GM19238 (cell line): ENCODE results near the gene ADARB2.
"Not testable (repeated sequence)": the region's sequence is repeated elsewhere in the genome, so short reads cannot be mapped to it uniquely, and the experiment has no call there.

Experiments
- DNase-seq: peaks from one replicate; pipeline ENCODE4 v3.0.0; 2011; ENCODE audit warnings: low spot score; ENCODE audit not compliant: insufficient read length

ADARB2 gene

DNA sequence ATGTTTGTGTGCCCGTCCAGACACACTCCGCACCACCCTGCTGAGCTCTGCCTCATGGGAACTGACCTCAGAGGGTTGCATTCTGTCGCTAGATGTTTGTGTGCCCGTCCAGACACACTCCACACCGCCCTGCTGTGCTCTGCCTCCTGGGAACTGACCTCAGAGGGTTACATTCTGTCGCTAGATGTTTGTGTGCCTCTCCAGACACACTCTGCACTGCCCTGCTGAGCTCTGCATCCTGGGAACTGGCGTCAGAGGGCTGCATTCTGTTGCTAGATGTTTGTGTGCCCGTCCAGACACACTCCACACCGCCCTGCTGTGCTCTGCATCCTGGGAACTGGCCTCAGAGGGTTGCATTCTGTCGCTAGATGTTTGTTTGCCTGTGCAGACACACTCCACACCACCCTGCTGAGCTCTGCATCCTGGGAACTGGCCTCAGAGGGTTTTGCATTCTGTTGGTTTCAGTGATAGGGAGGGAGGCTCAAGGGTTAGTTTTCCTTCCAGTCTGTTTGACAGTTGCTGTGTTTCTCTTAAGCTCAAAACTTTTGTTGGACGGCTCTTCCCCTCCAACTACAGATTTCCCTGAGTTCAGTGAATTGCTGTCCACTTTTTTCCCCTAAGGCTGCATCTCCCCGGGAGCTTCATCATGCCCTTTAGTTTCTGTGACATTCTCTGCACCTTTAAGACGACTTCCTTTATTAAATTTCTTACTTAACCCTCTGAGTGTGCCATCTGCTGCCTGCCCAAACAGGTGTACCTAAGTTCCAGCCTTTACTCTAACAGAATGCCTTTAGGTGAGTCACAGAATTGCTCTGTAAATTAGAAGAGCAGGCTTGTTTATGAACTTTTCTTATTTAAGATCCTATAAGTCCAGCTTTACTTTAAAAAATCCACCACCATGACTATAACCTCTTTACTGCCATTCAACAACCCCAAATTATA is 119.7 kb downstream of the ADARB2 start:
- DNase-seq = not testable (repeated sequence)

DNA sequence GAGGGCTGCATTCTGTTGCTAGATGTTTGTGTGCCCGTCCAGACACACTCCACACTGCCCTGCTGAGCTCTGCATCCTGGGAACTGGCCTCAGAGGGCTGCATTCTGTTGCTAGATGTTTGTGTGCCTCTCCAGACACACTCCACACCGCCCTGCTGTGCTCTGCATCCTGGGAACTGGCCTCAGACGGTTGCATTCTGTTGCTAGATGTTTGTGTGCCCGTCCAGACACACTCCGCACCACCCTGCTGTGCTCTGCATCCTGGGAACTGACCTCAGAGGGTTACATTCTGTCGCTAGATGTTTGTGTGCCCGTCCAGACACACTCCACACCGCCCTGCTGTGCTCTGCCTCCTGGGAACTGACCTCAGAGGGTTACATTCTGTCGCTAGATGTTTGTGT is 120.6 kb downstream of the ADARB2 start:
- DNase-seq = not testable (repeated sequence)

DNA sequence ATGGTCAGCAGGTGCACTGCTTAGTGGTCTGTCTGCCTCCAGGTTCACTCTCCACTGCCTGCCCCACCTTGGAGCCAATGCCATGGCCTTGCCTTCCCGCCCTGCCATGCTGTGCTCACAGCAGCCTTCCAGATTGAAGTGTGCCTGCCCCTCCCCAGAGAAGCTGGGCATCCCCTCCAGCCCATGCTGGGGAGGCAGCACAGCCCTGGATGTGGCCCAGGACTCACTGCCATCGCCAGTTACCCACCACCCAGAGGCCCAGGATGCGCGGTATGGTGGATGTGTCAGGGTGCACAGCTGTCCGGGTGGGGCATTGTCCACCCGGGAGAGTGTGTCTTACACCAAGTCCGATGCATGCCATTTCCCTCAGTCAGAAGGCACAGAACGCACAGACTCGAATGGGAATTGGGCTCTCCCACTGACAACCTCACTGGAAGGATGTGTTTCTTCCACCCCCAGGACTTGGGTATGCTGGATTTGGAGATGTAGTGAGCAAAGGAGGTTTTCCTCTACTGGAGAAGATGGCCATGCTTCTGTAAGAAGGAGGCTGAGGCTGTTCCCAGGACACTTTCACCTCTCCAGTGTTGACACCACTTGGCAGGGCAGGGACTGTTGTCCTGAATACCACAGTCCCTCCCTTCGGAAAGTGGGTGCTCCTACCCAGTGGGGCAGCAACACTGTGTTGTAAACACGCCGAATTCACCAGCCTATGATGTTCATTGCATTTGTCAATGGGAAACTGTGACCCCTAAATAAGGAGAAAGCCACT is 122.0 kb downstream of the ADARB2 start:
- no peak for DNase-seq

DNA sequence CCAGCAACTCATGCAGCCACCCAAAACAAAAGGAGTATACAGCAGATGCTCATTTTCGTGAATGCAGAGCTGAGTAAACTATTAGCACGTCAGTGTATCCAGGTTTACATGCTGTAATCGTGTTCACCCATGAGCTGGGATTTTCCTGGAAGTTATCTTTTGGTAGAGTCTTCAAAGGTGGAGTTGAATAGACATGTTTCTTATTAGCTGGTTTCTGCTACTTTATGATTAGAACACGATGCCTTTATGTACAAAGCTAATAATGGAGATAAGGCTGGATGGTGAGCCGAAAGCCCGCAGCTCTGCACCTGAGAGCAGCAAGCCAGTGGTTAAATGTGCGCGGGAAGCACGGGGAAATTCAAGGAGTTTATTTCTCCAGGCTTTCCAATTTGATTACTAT is 123.8 kb downstream of the ADARB2 start:
- DNase-seq = no peak

DNA sequence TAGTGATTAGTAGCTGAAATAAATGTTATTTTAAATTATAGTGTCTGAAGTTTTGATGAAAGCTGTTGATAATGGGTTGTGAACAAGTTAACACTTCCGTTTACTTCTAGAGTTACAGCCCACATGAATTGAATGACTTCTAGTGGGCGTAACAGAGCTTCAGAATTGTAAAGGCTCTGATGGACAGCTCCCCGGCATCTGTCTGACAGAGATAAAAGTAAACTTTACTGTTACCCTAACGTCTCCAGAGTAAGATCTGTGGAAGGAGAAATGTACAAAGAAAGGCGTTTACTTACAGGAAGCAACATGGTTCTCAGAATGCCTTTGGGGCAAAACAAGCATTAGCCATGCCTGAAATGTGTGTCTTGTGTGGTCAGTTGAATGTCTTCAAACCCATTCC is 124.4 kb downstream of the ADARB2 start:
- no peak for DNase-seq

DNA sequence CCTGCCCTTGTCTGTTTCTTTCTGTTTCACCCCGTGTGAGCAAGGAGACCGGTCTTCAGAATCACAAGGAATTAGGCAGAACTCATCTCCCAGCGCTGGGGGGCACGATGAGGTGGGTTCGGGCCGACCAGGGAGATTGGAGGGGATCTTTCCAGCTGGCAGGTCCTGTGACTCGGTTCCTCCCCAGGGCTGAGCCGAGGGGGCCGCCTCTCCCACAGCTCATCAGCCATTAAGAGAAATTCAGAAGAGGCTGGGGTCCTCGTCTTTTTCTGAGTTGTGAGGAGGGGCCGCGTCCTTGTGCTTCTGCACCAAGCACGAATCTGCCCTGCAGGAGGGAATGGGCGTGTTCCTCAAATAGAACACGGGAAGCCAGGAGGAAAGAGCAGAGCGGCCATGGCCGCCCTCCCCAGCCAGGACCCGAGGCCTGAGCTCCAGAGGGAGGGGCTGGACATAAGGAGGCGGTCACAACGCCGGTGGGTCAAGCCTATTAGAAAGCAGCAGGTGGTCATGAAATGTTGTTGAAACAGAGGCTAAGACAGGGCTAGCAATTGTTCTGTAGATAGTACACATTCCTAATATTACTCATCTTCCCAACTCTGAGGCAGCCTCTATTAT is 125.3 kb downstream of the ADARB2 start:
- DNase-seq = no peak

DNA sequence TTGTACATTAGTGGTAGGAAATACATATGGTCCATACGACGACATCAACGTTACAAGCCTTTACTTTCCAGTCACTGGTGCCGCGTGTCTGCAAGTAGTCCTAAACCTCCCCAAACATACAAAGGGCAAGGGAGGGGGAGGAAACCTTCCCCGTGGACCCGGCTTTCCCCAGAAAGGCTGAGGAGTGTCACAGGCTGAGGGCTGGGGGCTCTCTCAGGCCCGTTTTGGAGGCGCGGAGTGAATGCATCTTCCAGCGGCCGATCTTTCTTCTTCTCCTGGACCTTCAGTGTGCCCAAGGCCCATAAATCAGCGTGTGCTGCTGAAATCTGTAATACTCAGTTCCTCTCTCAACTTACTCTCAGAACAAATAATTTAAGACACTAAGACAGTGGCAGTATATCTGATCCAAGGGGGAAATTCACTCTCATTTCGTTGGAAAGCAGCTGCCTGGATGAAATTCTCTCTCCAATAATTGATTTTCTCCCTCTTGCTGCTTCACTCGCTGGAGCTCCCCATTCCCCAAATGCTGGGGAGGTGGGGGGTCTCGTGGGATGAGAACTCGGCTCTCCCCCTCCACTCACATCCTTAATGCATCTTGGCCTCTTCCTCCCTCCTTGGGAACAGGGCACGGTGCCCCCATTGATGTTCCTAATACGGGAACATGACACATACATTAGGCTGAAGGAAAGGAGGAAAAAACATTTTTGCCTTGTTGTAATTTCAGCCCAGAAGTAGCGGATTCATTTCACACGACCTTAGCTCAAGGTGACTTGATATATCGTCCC is 126.1 kb downstream of the ADARB2 start:
- no peak for DNase-seq

DNA sequence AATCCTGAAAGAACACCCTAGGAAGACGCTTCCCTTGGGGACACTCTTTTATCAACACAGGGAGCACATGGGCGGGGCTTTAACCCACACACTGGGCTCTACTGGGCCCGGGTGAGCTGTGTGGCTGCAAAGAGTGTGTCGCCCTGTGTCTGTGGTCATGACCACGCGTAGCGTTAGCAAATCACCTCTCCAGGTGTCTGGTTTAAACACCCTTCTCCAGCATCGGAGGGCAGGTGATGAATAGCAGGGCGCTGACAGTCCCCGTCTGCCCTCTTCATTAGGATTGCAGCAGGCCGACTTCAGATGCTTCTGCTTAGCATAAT is 127.7 kb downstream of the ADARB2 start:
- DNase-seq = no peak

DNA sequence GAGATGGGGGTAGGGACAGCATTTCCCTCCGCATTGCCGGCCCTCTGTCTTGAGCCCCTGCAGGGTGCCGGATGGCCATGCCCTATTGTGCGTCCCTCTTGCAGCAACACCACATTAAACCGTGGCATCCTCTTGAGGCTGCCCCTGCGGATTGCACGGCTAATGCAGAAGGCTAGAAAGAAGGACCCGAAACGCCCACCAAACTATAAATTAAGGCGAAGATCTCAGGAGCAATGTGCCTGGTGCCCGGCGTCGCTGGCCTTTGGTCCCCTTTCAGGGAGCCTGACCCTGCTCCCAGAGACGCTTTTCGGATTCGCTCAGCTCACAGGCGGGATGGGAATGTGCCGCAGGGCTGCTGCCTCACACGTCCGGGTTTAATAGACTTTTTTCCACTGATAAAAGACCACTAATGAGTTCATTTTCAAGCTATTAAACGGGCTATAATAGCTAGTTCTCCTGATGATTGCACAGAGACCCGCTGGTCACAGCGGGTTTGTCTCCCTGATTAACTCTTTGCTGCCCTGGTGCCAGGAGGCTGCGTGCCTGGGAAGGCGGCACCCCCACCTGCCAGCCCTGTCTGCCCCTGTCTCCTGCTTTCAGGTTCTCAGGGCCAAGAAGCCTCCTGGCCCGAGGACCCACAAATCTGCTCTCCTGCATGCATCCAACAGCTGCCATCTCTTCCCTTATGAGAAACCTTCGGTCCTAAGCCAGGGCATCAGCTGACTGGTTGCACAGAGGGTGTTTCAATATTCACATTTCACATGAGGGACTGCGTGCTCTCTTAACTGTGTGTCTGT is 128.3 kb downstream of the ADARB2 start:
- DNase-seq = no peak

DNA sequence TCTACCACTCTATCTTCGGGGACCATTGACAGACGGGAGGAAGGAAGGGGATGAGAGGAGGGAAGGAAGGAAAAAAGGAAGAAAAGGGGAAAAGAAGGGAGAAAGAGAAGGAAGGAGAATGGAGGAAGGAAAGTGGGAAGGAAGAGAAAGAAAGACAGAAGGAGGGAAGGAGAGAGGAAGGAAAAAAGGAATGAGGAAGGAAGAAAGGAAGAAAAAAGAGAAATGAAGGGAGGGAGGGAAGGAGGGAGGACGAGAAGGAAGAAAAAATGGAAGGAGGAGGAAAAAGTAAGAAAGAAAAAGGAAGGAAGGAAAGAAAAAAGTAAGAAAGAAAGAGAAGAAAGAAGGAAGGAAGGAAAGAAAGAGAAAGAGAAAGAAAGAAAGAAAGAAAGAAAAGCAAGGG is 128.9 kb downstream of the ADARB2 start:
- DNase-seq = no peak

DNA sequence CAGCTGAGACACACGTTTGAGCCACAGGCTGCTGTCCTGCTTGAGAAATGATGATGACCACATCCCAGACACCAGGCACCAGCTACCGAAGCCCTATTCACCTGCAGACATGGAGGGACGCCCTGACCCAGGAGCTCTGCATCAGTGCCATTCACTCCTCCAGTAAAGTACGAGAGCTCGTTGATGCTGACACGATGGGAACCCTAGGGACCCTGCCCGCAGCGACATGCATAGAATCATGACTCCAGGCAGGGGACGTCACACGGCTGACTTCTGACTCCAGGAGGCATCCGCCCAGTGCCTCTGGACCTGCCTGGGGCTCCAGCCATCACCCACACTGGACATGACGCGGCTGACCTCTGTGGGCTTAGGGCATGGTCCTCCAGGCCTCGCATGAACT is 129.9 kb downstream of the ADARB2 start:
- DNase-seq = no peak

DNA sequence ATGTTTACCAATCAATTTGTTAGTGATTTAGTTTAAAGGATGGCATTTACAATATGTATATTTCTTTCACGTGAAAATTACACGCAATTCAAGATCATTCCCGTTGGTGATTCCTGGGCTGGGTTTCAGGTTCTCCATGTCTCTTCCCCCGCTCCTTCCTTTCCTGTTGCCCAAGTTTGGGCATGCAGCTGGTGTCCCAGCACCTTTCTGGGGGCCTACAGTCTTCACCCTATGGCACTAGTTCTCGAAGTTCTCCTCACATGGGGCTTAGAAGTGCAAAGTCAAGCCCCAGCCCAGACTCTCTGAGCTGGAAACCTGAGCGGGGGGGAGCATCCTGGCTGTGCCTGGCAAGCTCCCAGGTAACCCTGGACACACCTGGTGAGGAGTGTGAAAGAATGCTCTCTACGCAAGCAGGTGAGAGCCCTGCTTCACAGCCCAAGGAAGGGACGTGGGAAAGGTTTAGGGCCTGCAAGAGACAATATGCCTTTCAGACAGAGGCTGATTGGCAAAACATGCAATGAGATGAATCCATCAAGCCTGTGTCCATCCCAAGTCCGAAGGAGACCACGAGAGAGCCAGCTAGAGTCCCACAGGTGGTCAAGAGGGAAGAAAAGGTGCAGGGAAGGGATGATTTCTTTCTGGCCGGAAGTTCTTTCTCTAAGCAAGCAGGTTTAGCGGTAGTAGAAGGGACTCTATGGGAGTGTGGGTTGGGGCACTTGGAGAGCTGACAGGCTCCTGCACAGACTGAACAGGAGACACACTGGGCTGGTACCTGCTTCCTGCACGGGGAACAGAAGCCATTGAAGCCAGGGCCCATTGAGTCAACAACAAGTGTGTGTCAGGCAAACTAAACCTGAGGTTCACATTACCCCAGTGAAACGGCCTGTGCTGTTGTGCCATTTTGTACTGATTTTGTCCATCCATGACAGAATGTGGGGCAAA is 131.1 kb downstream of the ADARB2 start:
- no peak for DNase-seq

DNA sequence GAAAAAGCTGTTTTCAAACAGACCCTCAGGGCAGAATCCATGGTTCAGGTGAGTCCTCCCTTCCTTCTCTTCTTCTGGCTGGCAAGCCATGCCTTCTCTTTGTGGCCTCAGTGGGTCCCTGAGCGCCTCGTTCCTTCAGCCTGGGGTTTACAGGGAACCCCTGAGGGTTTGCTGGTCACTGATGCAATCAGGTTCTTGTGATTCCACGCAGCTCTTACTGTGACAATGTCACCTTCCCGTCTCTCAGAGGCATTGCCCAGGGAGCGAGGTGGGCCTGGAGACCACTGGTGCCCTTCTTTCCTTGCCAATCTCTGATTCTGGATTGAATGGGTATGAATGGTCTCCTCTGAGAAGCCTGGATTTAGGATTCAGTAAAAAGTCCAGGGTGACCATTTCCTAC is 132.2 kb downstream of the ADARB2 start:
- DNase-seq = no peak

DNA sequence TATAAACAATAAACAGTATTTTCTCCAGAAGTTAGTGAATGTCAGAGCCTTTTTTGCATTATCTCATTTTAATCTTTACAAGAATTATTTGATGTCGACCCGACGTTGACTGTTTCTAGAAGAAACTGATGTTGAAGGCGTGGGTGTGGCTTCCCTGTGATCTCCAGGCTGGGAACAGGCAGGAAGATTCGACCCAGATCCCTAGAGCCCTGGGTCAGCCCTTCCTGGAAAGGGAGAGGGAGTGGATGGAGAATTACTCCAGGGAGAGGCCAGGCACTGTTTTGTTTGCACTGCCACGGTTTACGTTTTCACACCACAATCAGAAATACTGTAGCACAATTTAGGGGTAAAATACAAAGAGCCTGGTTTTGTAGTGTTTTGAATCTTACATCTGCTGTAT is 133.1 kb downstream of the ADARB2 start:
- DNase-seq = no peak

DNA sequence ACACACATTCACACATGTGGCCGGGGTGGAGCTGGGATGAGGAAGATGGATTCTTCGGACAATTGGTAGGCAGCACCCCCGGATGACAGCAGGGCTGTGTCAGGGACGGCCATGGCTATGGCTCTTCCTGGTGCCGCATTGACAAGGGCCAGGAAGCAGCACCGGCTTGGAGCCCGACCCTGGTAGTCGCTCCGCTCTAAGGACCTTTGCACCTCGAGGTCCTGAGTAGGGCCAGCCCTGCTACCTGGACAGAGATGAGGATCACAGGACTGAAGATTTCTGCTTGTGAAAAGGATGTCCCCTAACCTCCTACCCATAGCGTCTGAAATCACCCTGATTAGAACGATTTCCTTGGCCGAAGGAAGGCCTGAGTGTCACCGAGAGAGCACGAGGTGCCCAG is 134.1 kb downstream of the ADARB2 start:
- no peak for DNase-seq

DNA sequence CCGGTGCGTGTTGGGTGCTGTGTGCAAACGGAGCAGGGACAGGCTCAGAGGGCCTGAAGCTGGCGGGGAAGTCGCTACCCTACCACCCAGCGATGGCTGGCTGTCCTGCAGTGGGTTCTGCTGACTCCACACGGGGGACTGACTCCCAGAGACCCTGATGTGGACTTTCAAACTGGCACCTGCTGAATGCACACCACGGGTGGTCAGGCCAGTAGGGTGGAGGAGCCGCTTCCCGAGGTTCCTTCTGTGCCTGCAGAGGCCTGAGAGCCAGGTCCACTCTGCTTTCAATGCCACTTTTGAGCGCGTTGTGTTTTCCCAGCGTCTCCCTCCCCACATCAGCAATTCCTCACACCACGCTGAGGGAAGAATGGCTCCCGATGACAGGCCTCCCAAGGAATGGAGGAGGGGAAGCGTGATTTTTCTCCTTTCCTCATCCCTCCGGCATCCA is 135.3 kb downstream of the ADARB2 start:
- DNase-seq = no peak

DNA sequence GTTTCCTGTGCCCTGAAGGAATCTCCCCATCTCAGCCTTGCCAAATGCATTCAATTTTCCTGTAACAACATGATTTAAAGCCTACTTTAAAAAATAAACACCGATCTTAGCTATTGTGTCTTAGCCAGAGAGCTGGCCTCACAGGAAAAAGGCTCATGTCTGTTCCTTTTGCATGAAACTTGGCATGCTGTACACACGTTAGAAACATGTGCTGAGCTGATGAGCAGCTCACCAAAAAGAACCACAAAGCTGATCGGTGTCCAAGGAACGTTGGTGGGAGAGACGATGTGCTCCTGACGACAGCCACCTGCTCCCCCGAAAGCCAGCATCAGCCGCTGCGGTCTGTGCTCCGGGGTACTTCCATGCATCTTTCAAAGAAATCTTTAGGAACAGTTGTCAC is 135.9 kb downstream of the ADARB2 start:
- no peak for DNase-seq

DNA sequence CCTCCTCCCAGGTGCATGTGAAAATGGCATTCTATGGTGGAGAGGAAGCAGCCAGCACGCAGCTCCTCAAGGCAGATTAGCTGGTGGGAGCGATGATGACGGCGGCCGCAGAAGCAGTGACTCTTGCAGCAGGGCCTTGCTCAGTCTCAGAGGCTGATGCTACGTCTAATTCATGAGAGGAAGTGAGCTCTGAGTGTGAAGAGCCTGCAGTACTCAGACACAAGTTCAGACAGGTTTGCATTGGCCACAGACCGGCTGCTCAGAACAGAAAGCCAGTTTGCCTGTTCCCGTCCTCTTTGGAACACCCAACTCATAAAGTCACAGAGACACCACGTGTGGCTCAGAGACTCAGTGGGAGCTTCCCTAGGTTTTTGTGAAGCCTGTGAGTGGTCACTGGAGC is 136.5 kb downstream of the ADARB2 start:
- no peak for DNase-seq

DNA sequence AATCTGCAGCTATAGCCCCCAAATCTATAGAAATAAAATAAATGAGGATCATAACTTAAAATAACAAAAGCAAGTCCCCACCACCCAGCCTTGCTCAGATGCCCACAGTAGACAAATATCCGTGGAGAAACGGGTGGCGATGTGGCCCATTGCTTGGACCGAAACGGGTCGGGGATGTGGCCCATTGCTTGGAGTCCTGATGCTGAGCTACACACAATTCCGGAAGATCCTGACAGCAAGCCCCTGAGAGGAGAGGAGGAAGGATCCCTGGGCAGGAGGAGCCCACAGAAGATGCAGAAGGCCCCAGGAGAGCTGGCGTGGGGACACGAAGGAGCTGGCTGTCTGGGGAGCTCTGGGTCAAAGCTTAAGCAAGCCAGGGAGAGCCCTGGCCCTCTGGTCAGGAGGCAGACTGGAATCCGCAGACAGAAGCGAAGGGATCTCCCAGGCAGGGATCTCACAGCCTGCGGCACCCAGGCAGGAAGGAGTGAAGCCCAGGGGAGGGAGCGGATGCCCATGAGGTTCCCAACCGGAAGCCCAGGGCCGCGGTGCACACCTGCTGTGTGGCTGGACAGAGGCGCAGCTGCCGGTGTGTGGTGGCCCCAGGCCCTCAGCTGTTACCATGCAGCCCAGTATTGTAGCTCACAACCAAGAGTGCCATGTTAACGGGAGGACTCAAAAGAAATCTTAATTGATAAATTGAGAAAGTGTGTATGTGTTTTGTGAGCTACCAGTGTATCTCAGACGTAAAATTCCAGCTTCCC is 138.8 kb downstream of the ADARB2 start:
- no peak for DNase-seq
